Measurements from ENCODE around the gene SPRED2.

- TF ChIP-seq TAF1 (IDR thresholded peaks at IDR 0.05; ENCODE audit: borderline replicate concordance, insufficient read depth, low read length) (no peak), REST (IDR thresholded peaks at IDR 0.05; ENCODE audit: insufficient read depth in 1 of 2, low read depth in 2 of 2, low read length in 2 of 2) (no peak), SIN3A (IDR thresholded peaks at IDR 0.05; ENCODE audit: borderline replicate concordance, insufficient read depth, low read length) (no peak), POLR2AphosphoS5 (IDR thresholded peaks at IDR 0.05; ENCODE audit: low read depth, low read length) (no peak), FOXP2 (optimal IDR thresholded peaks at IDR 0.05; ENCODE audit: borderline replicate concordance, extremely low read depth, extremely low read length, insufficient read depth) (no peak)
These were observed 59.0 kb downstream of the SPRED2 start for GRCh38 chr2:65373365-65373918.

All from PFSK-1 (cell line).